ENCODE results near the gene MAP2K4. TPM values are rescaled to one million over a fixed set of nuclear protein-coding genes. Genes with fewer than 3 reads are reported as not detected.

Gene MAP2K4
- total RNA-seq (2022; extraction: Qiagen RNA extraction; ENCODE audit: low read depth): 31.3 to 36.3 TPM (median 33.3 TPM) in 5 replicates

GRCh38 chr17:12020642-12021622 is at the start of gene MAP2K4:
MAP2K4 (plus strand) TSS chr17:12020877; CDS start chr17:12020887, 10 bp downstream.

GRCh38 chr17:11997147-11997971 is 23.3 kb upstream of the MAP2K4 start, which contains the start of gene ZNF18:
ZNF18 (minus strand) TSS chr17:11997475; CDS start chr17:11992829, 4,646 bp downstream.

Other genes starting within 250 kb of the MAP2K4 start
- gene ZNF18, start 23.4 kb upstream of the MAP2K4 start, total RNA-seq (2022; extraction: Qiagen RNA extraction; ENCODE audit: low read depth): 4.0 to 5.7 TPM (median 4.9 TPM) in 5 replicates